ENCODE data around the gene P2RY2.

DNA sequence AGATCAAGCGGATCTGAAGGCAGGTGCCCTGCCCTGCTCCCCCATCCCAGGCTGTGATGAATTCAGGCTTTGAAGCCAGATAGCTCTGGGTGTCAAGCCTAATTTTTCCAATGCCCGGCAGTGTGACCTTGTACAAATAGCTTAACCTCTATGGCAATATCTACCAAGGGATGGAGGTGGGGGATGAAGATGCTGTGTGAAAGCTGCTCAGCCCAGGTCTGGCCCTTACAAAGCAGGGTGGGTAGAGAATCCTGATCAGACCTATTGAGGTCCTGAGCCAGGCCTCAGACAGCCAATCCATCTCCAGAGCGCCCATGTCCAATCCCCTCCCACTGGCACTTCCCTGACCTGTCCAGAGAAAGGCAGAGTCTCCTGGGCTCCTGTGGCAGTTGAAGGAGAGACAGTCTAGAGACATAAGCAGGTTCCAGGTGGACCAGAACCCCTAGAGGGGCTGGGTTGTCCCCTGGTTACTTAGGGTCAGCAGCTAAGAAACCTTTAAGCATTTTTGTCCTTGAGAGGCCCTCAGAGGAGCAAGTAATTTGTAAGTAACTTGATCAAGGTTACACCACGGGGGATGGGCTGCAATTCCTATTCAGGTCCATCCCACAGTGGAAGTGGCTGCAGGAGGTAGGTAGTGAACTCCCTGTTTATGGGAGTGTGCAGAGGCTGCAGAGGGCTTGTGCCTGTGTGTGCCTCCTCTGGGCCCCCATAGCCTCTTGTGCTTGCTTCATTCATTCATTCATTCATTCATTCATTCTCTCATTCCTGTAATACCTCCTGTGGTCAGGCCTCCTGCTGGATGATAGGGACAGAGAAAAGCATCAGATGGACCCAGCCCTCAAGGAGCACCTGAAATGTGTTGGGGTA is 10.4 kb downstream of the P2RY2 start:
- TF ChIP-seq POLR2A (IDR thresholded peaks at IDR 0.05): no peak
- TF ChIP-seq, protein P1, sequence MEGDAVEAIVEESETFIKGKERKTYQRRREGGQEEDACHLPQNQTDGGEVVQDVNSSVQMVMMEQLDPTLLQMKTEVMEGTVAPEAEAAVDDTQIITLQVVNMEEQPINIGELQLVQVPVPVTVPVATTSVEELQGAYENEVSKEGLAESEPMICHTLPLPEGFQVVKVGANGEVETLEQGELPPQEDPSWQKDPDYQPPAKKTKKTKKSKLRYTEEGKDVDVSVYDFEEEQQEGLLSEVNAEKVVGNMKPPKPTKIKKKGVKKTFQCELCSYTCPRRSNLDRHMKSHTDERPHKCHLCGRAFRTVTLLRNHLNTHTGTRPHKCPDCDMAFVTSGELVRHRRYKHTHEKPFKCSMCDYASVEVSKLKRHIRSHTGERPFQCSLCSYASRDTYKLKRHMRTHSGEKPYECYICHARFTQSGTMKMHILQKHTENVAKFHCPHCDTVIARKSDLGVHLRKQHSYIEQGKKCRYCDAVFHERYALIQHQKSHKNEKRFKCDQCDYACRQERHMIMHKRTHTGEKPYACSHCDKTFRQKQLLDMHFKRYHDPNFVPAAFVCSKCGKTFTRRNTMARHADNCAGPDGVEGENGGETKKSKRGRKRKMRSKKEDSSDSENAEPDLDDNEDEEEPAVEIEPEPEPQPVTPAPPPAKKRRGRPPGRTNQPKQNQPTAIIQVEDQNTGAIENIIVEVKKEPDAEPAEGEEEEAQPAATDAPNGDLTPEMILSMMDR (IDR thresholded peaks at IDR 0.05): no peak

Measured in heart left ventricle (tissue), 13 donors.